Airway epithelial cell (primary cell): ENCODE measurements around the gene TMEM222. TPM values are rescaled to one million over a fixed set of nuclear protein-coding genes. Genes with fewer than 3 reads are reported as not detected.

Experiments
- total RNA-seq: library from RNA; depleted of rRNA; stranded (reverse); fragments of >200 nt; gene quantifications from 2 replicates; pipeline ENCODE4 v1.2.3, GENCODE V29; 2015

Gene TMEM222, protein sequence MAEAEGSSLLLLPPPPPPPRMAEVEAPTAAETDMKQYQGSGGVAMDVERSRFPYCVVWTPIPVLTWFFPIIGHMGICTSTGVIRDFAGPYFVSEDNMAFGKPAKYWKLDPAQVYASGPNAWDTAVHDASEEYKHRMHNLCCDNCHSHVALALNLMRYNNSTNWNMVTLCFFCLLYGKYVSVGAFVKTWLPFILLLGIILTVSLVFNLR
- total RNA-seq: 9.2 and 22.5 TPM in 2 replicates

DNA sequence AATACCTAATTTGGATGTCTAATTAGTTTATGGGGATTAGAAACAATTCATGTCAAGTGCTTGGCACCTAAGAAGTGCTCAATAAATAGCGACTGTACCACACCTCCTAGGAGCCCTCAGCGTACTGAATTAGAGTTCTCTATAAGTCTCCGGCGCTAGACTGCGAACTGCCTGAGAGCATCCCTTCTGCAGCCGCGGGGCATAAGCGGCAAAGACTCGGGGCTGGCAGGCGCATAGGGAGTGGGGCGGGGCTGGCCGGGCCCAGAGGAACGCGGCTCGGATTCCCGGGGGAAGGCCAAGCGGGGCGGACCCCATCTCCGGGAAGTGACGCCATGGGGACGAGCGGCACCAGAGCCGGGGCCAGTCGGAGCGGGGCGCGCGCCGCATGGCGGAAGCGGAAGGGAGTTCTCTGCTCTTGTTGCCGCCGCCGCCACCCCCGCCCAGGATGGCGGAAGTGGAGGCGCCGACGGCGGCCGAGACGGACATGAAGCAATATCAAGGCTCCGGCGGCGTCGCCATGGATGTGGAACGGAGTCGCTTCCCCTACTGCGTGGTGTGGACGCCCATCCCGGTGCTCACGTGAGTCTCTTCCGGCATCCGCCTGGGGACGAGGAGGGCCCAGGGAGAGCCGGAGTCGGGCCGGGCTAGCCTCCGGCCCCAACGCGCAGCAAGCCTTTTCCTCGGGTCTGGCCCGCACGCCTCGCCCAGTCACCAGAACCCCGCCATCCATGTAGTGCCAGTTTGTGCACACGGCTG lies at the start of gene TMEM222:
Gene TMEM222 (plus strand): TSS at position 351 of the 756 bp plus-strand sequence. CDS start 35 bp downstream, at position 386.

DNA sequence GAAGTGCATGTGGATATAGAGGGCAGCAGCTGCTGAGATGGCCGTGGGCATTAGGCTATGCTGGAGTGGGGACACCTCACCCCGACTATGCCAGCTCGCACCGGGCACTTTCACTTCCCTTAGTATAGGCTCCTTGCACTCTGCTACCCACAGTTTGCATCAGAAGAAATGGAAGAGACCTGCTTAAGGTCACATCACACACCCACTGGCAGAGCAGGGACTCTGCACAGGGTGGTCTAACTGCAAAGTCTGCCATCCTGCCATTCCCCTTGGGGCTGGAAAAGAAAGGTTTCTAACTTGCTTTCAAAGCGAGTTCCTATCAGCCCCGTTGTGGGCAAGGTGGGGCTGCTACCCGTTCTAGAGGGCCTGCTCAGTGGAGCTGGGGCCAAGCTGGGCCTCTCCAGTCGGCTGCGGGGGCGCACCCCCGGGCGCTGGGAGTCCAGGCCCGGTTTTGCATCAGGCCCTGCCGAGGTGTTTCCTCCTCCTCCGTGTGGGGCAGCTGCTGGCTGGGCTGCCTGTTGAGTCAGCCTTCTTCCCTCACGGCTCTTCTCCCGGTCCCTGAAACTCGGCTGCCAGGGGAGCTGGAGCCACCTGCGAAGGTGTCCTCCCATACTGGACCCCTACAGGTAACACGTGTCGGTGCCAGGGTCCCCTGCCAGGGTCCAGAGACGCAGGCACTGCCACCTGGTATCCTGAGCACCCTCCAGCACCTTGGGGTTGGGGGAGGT lies 19.7 kb downstream of the TMEM222 start, which contains the start of gene SYTL1:
Gene SYTL1 (plus strand): TSS at position 498 of the 728 bp plus-strand sequence. CDS start 3,313 bp downstream, outside the sequence.

DNA sequence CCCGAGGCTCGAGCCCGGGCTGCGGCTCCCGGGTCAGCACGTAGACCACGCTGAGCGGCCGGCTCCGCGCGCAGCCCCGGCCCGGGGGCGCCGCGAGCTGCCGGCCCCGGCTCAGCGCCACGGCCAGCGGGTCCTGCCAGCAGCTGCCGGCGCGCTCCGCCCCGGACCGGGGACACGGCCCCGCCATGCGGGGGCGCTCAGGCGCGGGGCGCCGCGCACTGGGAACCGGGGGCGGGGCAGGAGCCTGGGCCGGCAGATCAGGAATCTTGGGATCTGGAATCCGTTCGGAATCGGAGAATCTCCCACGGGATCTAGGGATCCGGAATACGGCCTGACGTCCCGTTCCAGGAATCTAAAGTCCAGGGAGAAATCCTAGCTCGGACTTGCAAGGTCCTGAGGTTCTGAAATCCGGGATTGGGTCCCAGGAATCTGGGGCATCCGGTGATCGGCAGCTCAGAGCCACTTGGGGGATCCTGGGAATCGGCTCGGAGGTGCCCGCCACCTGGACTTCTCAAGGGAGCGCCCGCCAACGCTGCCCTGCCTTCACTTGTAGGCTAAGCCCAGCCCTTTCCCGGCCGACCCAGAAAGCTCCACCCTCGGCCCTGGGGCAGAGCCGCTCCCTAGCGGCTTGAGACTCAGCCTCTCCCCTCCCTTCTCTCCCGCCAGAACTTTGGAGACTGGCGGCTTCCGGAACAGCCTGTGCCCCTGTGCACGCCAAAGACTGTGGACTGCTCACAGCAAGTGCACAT lies 44.6 kb downstream of the TMEM222 start, which contains the start of gene MAP3K6:
Gene MAP3K6 (minus strand): TSS at position 551 of the 749 bp plus-strand sequence. CDS start 364 bp downstream, at position 187.

DNA sequence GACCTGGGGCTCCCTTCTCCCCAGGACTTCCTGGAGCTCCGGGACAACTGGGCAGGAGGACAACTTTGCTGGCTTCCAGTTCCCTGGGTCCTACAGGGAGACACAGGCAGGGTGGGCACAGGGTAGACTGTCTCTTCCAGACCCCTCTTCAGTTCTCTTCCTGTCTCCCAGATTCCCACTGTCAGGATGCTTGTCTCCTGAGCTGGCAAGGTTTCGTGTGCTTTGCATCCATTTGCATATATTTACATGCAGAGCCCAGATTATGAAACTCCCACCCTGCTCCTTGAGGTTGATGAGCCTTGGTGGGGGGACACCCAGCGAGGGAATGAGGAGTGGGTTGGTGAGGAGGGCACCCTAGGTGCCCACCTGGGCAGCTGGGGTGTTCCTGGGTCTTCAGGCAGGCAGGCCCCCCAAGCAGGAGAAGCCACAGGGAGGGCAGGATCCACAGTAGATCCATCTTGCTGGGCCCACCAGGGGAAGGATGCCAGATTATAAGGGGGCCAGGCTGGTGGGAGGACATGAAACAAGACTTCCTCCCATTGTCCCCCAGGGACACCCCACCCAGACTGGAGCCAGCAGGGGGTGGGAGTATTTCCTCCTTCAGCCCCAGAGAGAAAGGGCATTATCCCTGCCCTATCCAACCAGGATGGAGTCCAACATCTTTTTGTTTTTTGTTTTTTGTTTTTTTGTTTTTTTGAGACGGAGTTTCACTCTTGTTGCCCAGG lies 52.6 kb downstream of the TMEM222 start, which contains the start of gene FCN3:
Gene FCN3 (minus strand): TSS at position 463 of the 725 bp plus-strand sequence. CDS start 6 bp downstream, at position 457.

DNA sequence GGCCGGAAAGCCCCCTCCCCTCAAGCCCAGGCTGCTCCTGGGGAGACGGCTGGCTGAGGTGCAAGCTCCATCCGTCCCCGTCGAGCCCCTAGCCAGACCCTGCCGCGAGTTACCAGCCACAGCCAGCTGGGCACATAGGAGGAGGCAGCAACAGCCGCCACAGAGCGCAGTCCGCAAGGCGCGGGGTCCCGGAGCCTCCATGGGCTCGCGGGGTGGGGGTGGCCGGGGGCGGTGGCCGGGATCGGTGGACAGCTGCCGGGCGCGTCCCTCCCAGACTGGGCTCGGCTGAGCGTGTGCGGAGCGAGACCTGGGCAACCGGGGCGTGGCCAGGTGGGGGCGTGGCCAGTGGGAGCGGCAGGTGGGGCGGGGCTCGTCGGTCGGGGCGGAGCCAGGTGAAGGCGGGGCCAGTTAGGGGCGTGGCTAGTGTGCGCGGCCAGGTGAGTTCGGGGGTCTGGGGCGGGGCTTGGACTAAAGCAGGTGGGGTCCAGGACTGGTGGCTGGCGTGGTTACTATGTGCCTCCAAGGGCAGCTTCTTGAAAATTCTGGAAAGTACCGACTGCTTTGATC lies 61.2 kb downstream of the TMEM222 start, which contains the start of gene CD164L2:
Gene CD164L2 (minus strand): TSS at position 295 of the 567 bp plus-strand sequence. CDS start 94 bp downstream, at position 201.

Other genes with a start within 250 kb of the TMEM222 start
- 18.0 and 35.2 TPM in 2 replicates for gene SLC9A1, start 167.0 kb upstream of the TMEM222 start, total RNA-seq
- gene WDTC1, start 87.5 kb upstream of the TMEM222 start, total RNA-seq: 20.4 and 26.0 TPM in 2 replicates
- 72.4 and 96.0 TPM in 2 replicates for gene SYTL1, start 19.9 kb downstream of the TMEM222 start, total RNA-seq
- gene MAP3K6, start 44.8 kb downstream of the TMEM222 start, total RNA-seq: 29.2 and 45.2 TPM in 2 replicates
- 2.2 TPM in 1 of 2 replicates, not detected in the other for gene FCN3, start 52.7 kb downstream of the TMEM222 start, total RNA-seq
- gene CD164L2, start 61.2 kb downstream of the TMEM222 start, total RNA-seq: 6.3 and 7.2 TPM in 2 replicates
- gene GPR3, start 70.5 kb downstream of the TMEM222 start, total RNA-seq: 0.14 and 2.0 TPM in 2 replicates
- gene WASF2, start 168.0 kb downstream of the TMEM222 start, total RNA-seq: 47.9 and 62.5 TPM in 2 replicates